Tibial artery (tissue), 4 donors: ENCODE results near the gene OR10A3.

ENCODE experiments used
- DNase-seq, 2 donors: peaks; one replicate each; pipeline ENCODE4 v3.0.0-alpha.2; 2019
- H3K27ac ChIP-seq, 2 donors: fragments of 200-600 bp; sonication (generic) in 1 of 2; 1 replicate in 1 of 2; 2 replicates in 1 of 2; pipeline ENCODE4 v1.5.1; 2018 to 2019; ENCODE audit warnings: mild to moderate bottlenecking in 1 of 2
- H3K27me3 ChIP-seq, 2 donors: fragments of 200-600 bp; sonication (generic) in 1 of 2; one replicate each; pipeline versions ENCODE4 v1.5.1 to v1.6.0; 2016 to 2019
- H3K36me3 ChIP-seq, 3 donors: fragments of 200-600 bp; sonication (generic) in 2 of 3; one replicate each; pipeline ENCODE4 v1.5.1; 2016 to 2019; ENCODE audit warnings: mild to moderate bottlenecking in 2 of 3
- H3K4me1 ChIP-seq, 4 donors: fragments of 200-600 bp; sonication (generic) in 2 of 4; 1 replicate in 3 of 4; 2 replicates in 1 of 4; pipeline ENCODE4 v1.5.1; 2016 to 2019
- H3K4me3 ChIP-seq, 2 donors: fragments of 200-600 bp; sonication (generic) in 1 of 2; 1 replicate in 1 of 2; 2 replicates in 1 of 2; pipeline ENCODE4 v1.5.1; 2018 to 2019; ENCODE audit warnings: mild to moderate bottlenecking in 2 of 2
- H3K9me3 ChIP-seq, 3 donors: fragments of 200-600 bp; sonication (generic) in 1 of 3; one replicate each; pipeline ENCODE4 v1.5.1; 2016 to 2019
- intact Hi-C: fragments of 100-400 bp; cut with DNase I; formaldehyde crosslinking; loops from one replicate; pipeline ENCODE4 v1.15.0; 2023; ENCODE audit warnings: low total_unique reads
- TF ChIP-seq, protein P1 (sequence below), 2 experiments: fragments of 200-600 bp in 1 of 2; fragments of 450-650 bp in 1 of 2; IDR thresholded peaks; one replicate each; pipeline ENCODE4 v1.5.1; 2017 to 2019; ENCODE audit warnings: antibody characterized with exemption in 2 of 2, mild to moderate bottlenecking in 1 of 2, moderate library complexity in 1 of 2

The OR10A3 gene

DNA sequence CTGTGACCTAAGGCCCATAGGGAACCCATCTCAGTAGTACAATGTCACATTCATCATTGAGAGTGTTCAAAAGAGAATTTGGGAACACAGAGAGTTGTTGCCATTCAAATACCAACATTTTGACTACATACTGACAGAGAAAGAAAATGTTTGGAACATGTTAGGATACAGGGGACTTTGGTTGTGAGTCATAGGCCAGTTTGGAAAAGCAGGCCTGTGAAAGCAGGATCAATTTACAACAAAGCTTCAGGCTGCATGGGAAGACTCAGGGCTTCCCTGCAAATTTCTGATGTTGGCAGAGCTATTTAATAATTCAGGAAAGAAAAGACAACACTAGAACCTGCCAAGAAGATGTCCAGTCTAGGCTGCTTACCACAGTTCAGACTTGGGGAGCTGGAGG lies 23.4 kb upstream of the OR10A3 start:
- Histone ChIP-seq H3K4me1 (no peaks in the 10 kb centered on the region), H3K4me3 (no peak overlapping the region), H3K9me3 (no peaks in the 10 kb centered on the region), H3K36me3 (no peaks in the 10 kb centered on the region), H3K27me3 (peaks cover 0 to 3% of the 10 kb centered on the region in 2 donors), H3K27ac (no peak overlapping the region)
- TF ChIP-seq, protein P1, sequence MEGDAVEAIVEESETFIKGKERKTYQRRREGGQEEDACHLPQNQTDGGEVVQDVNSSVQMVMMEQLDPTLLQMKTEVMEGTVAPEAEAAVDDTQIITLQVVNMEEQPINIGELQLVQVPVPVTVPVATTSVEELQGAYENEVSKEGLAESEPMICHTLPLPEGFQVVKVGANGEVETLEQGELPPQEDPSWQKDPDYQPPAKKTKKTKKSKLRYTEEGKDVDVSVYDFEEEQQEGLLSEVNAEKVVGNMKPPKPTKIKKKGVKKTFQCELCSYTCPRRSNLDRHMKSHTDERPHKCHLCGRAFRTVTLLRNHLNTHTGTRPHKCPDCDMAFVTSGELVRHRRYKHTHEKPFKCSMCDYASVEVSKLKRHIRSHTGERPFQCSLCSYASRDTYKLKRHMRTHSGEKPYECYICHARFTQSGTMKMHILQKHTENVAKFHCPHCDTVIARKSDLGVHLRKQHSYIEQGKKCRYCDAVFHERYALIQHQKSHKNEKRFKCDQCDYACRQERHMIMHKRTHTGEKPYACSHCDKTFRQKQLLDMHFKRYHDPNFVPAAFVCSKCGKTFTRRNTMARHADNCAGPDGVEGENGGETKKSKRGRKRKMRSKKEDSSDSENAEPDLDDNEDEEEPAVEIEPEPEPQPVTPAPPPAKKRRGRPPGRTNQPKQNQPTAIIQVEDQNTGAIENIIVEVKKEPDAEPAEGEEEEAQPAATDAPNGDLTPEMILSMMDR (IDR thresholded peaks at IDR 0.05) = no peak
- intact Hi-C loops = no loop called here
- no peak for DNase-seq

DNA sequence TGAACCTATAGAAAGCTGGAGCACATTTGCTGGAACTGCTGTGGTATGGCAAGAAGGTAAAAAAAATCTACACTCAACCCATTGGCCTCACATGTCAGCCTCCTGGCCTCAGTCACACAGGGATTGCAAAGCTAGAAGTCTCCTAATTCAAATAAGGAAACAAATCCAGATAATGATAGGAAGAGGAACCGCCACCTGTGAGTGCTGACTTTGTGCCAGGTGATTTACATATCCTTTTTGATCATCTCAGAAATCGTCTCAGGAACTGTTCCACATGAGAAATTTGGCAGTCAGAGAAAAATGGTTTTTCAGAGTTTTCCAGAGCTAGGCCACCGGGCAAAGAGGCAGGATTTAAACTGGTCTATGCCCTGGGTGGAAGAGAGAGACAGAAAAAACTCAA lies 22.8 kb upstream of the OR10A3 start:
- Histone ChIP-seq H3K36me3 (no peaks in the 10 kb centered on the region), H3K9me3 (no peaks in the 10 kb centered on the region), H3K27me3 (peaks cover 0 to 3% of the 10 kb centered on the region in 2 donors), H3K4me1 (no peaks in the 10 kb centered on the region), H3K4me3 (no peak overlapping the region), H3K27ac (no peak overlapping the region)
- intact Hi-C loops = no loop called here
- no peak for DNase-seq
- TF ChIP-seq, protein P1 (IDR thresholded peaks at IDR 0.05) = no peak

DNA sequence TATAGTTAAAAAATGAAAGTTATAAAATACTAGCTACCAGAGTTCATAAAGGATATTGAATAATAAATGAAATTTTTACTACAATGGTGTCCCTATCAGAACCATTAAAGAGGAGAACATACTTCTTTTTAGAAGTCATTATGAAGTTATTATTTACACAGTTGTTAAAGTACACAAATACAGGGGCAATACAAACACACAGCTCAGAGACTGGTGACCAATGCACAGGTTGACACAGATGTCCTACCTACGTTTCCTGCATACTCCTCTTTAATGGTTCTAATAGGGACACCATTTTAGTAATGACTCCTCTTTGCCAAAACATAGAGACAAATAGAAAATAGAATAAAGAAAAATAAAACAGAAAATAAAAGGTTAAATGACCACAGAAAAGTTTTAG lies 13.7 kb upstream of the OR10A3 start:
- Histone ChIP-seq H3K9me3 (no peaks in the 10 kb centered on the region), H3K27ac (no peak overlapping the region), H3K27me3 (no peaks in the 10 kb centered on the region), H3K4me3 (no peak overlapping the region), H3K36me3 (no peaks in the 10 kb centered on the region), H3K4me1 (no peaks in the 10 kb centered on the region)
- no peak for DNase-seq
- intact Hi-C loops = no loop called here
- TF ChIP-seq, protein P1 (IDR thresholded peaks at IDR 0.05) = no peak

DNA sequence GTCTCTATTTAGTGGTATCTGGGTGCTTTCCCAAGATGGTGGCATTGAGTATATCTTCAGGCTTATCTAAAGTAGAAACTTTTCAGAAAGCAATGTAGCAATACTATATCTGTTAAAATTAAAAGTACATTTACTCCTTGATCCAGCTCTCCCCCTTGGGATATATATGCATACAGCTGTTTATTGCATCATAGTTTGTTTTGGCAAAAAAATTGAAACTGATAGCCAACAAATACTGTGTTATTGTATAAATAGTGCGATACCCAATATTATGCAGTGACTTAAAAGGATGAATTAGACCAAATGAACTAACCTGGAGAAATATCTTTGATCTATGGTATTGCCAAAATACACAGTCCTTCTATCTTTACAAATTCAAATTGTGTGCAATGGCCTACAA lies 8.4 kb upstream of the OR10A3 start:
- no peak overlapping the region for H3K4me3 ChIP-seq
- intact Hi-C loops = no loop called here
- no peak for DNase-seq
- no peaks in the 10 kb centered on the region for H3K4me1 ChIP-seq
- no peaks in the 10 kb centered on the region for H3K27me3 ChIP-seq
- H3K27ac ChIP-seq = no peak overlapping the region
- H3K36me3 ChIP-seq = no peaks in the 10 kb centered on the region
- peaks cover 0 to 9% (median 0%) of the 10 kb centered on the region in 3 donors for H3K9me3 ChIP-seq
- TF ChIP-seq, protein P1 (IDR thresholded peaks at IDR 0.05) = no peak

DNA sequence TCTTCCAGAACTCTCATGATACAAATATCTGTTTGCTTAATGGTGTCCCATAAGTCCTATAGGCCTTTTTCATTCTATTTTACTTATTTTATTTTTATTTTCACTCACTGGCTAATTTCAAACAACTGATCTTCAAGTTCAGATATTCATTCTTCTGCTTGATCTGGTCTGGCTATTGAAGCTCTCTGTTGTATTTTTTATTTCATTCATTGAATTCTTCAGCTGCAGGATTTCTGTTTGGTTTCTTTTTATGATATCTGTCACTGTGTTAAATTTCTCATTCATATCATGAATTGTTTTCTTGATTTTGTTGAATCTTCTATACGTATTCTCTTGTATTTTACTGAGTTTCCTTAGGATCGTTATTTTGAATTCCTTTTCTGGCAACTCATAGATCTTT lies 2.6 kb upstream of the OR10A3 start:
- H3K9me3 ChIP-seq = peaks cover 0 to 28% (median 11%) of the 10 kb centered on the region in 3 donors
- DNase-seq = no peak
- H3K36me3 ChIP-seq = no peaks in the 10 kb centered on the region
- H3K27me3 ChIP-seq = no peaks in the 10 kb centered on the region
- no peak overlapping the region for H3K27ac ChIP-seq
- no peak overlapping the region for H3K4me3 ChIP-seq
- no peaks in the 10 kb centered on the region for H3K4me1 ChIP-seq
- TF ChIP-seq, protein P1 (IDR thresholded peaks at IDR 0.05) = no peak
- intact Hi-C loops = no loop called here

DNA sequence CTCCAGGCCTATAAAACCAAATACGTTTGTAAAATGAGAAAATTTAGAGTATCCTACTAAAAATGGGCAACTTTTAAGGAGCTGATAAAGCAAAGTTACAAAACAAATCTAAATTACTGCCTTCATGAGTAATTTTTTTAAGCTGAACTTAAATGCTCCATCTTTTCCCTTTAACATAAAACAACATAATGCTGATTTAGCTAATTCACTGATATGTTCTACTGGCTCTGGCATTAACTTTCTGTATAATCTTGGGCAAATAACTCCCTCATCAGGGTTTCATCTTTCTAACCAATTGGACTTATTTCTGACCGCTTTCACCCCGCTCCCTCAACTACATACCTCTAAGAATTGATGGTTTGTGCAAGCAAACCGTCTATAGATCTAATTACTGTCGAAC lies 362 bp downstream of the OR10A3 start:
- no peak overlapping the region for H3K27ac ChIP-seq
- no peaks in the 10 kb centered on the region for H3K4me1 ChIP-seq
- no peak overlapping the region for H3K4me3 ChIP-seq
- TF ChIP-seq, protein P1 (IDR thresholded peaks at IDR 0.05) = no peak
- intact Hi-C loops = no loop called here
- peaks cover 0 to 28% (median 11%) of the 10 kb centered on the region in 3 donors for H3K9me3 ChIP-seq
- no peak for DNase-seq
- H3K27me3 ChIP-seq = no peaks in the 10 kb centered on the region
- H3K36me3 ChIP-seq = no peaks in the 10 kb centered on the region
